Testis (tissue), 3 donors: ENCODE measurements around the gene ARHGEF2. TPM values are rescaled to one million over a fixed set of nuclear protein-coding genes. Genes with fewer than 3 reads are reported as not detected.

Experiments used
- DNase-seq: peaks from one replicate; pipeline ENCODE4 v3.0.0-alpha.2; 2019
- H3K27ac ChIP-seq, 2 donors: fragments of 200-600 bp; sonication (generic); one replicate each; pipeline ENCODE4 v1.5.1; 2019
- H3K27me3 ChIP-seq: fragments of 200-600 bp; sonication (generic); one replicate; pipeline ENCODE4 v1.5.1; 2019
- H3K36me3 ChIP-seq: fragments of 200-600 bp; sonication (generic); one replicate; pipeline ENCODE4 v1.5.1; 2017; ENCODE audit warnings: low read depth; ENCODE audit errors: missing control alignments
- H3K4me1 ChIP-seq: fragments of 200-600 bp; sonication (generic); one replicate; pipeline ENCODE4 v1.5.1; 2019
- H3K4me3 ChIP-seq, 2 donors: fragments of 200-600 bp; sonication (generic); one replicate each; pipeline ENCODE4 v1.5.1; 2017 to 2019
- H3K9me3 ChIP-seq: fragments of 200-600 bp; sonication (generic); one replicate; pipeline ENCODE4 v1.5.1; 2017
- CTCF ChIP-seq, 3 experiments: fragments of 450-650 bp in 2 of 3; fragments of 200-600 bp in 1 of 3; sonication (generic) in 1 of 3; IDR thresholded peaks; one replicate each; pipeline ENCODE4 v1.5.1; 2016 to 2019; ENCODE audit warnings: antibody characterized with exemption in 3 of 3, mild to moderate bottlenecking in 2 of 3, moderate library complexity in 1 of 3
- POLR2A ChIP-seq: fragments of 450-650 bp; IDR thresholded peaks from one replicate; pipeline ENCODE4 v1.6.1; 2017; ENCODE audit warnings: antibody characterized with exemption, mild to moderate bottlenecking, moderate library complexity
- WGBS, 2 donors: methylation state at CpG; one replicate each; pipeline ENCODE4 v1.1.5; 2018; 5-methylcytosine and 5-hydroxymethylcytosine counted together
- intact Hi-C: fragments of 100-400 bp; cut with DNase I; formaldehyde crosslinking; loops from one replicate; pipeline ENCODE4 v1.15.1; 2023; ENCODE audit warnings: low total_unique reads
- polyA plus RNA-seq: library from polyadenylated mRNA; stranded (reverse); fragments of 350-450 nt; fragmentation: Illumina TruSeq; extraction: RNeasy Lipid Tissue Mini Kit (QIAGEN cat#74804); gene quantifications from one replicate; pipeline ENCODE4 v1.2.3, GENCODE V29; 2014; ENCODE audit warnings: low read depth, low replicate concordance; ENCODE audit not compliant: insufficient read depth
- total RNA-seq, 2 donors: library from RNA; depleted of rRNA; stranded (reverse); fragments of >200 nt; gene quantifications; one replicate each; pipeline ENCODE4 v1.2.3, GENCODE V29; 2016

ARHGEF2 gene
- total and polyA plus RNA-seq, 3 donors from 2014 or later = 56.6 to 124 (median 88.8) TPM

- Histone ChIP-seq H3K4me1 (no peaks in the 10 kb centered on the region), H3K27ac (no peak overlapping the region), H3K27me3 (no peaks in the 10 kb centered on the region), H3K9me3 (no peaks in the 10 kb centered on the region), H3K36me3 (no peaks in the 10 kb centered on the region), H3K4me3 (no peak overlapping the region)
- intact Hi-C loops = no loop called here
- no peak for TF ChIP-seq CTCF (IDR thresholded peaks at IDR 0.05)
- no peak for TF ChIP-seq POLR2A
- no peak for DNase-seq
- 96 to 97% methylated on average over 7 to 27 of the region's 27 CpGs for WGBS, 2 donors
These were observed 27.5 kb downstream of the ARHGEF2 start for GRCh38 chr1:155950829-155951228.

- no peak overlapping the region for H3K27ac ChIP-seq
- no peaks in the 10 kb centered on the region for H3K36me3 ChIP-seq
- intact Hi-C loops = no loop called here
- H3K27me3 ChIP-seq = no peaks in the 10 kb centered on the region
- H3K9me3 ChIP-seq = no peaks in the 10 kb centered on the region
- DNase-seq = no peak
- no peak for TF ChIP-seq POLR2A
- no peak for TF ChIP-seq CTCF (IDR thresholded peaks at IDR 0.05)
- no peak overlapping the region for H3K4me3 ChIP-seq
- WGBS, 2 donors = 89 to 94% methylated on average over 8 of the region's 8 CpGs
- no peaks in the 10 kb centered on the region for H3K4me1 ChIP-seq
These were observed 30.6 kb downstream of the ARHGEF2 start for GRCh38 chr1:155947741-155948140.

GRCh38 chr1:155947292-155947691 lies 31.1 kb downstream of the ARHGEF2 start:
- Histone ChIP-seq H3K27me3 (no peaks in the 10 kb centered on the region), H3K9me3 (no peaks in the 10 kb centered on the region), H3K36me3 (no peaks in the 10 kb centered on the region), H3K27ac (no peak overlapping the region), H3K4me1 (no peaks in the 10 kb centered on the region), H3K4me3 (no peak overlapping the region)
- intact Hi-C loops = no loop called here
- WGBS, 2 donors = 67 to 71% methylated on average over 4 of the region's 4 CpGs
- DNase-seq = no peak
- no peak for TF ChIP-seq POLR2A
- TF ChIP-seq CTCF (IDR thresholded peaks at IDR 0.05) = no peak

- no peak for DNase-seq
- Histone ChIP-seq H3K4me1 (no peaks in the 10 kb centered on the region), H3K27me3 (no peaks in the 10 kb centered on the region), H3K4me3 (no peak overlapping the region), H3K9me3 (no peaks in the 10 kb centered on the region), H3K36me3 (no peaks in the 10 kb centered on the region), H3K27ac (no peak overlapping the region)
- WGBS, 2 donors = 82% methylated on average over 8 of the region's 8 CpGs
- TF ChIP-seq CTCF (IDR thresholded peaks at IDR 0.05) = no peak
- no peak for TF ChIP-seq POLR2A
- intact Hi-C loops = no loop called here
These were observed 31.6 kb downstream of the ARHGEF2 start for GRCh38 chr1:155946633-155947219.

- no peaks in the 10 kb centered on the region for H3K36me3 ChIP-seq
- WGBS, 2 donors = 68 to 70% methylated on average over 5 to 6 of the region's 6 CpGs
- H3K9me3 ChIP-seq = no peaks in the 10 kb centered on the region
- no peak overlapping the region for H3K4me3 ChIP-seq
- no peaks in the 10 kb centered on the region for H3K27me3 ChIP-seq
- H3K27ac ChIP-seq = no peak overlapping the region
- TF ChIP-seq POLR2A (no peak), CTCF (IDR thresholded peaks at IDR 0.05) (no peak)
- peaks cover 18% of the 10 kb centered on the region for H3K4me1 ChIP-seq
- no peak for DNase-seq
- intact Hi-C loops = no loop called here
These were observed 33.9 kb downstream of the ARHGEF2 start for GRCh38 chr1:155944444-155944799.
